ENCODE results near the gene ANAPC10.
"Not testable (repeated sequence)": the region's sequence is repeated elsewhere in the genome, so short reads cannot be mapped to it uniquely, and the experiment has no call there.

The ANAPC10 gene

GRCh38 chr4:145010315-145010714 lies 87.7 kb downstream of the ANAPC10 start:
- DNase-seq (ENCODE audit: low read depth in 2 of 2), result not testable (repeated sequence)

GRCh38 chr4:145003675-145004074 lies 94.3 kb downstream of the ANAPC10 start:
- no peak for DNase-seq (ENCODE audit: low read depth in 2 of 2)

- DNase-seq (ENCODE audit: low read depth in 2 of 2), result no peak
These were observed 96.4 kb downstream of the ANAPC10 start for GRCh38 chr4:145001635-145002034.

- not testable (repeated sequence) for DNase-seq (ENCODE audit: low read depth in 2 of 2)
These were observed 97.3 kb downstream of the ANAPC10 start for GRCh38 chr4:145000656-145001055.

GRCh38 chr4:144989306-144989705 lies 108.7 kb downstream of the ANAPC10 start:
- DNase-seq (ENCODE audit: low read depth in 2 of 2), result no peak

GRCh38 chr4:144985531-144985930 lies 112.5 kb downstream of the ANAPC10 start:
- DNase-seq (ENCODE audit: low read depth in 2 of 2), result no peak

GRCh38 chr4:144985014-144985413 lies 113.0 kb downstream of the ANAPC10 start:
- DNase-seq (ENCODE audit: low read depth in 2 of 2), result no peak

- DNase-seq (ENCODE audit: low read depth in 2 of 2), result no peak
These were observed 113.8 kb downstream of the ANAPC10 start for GRCh38 chr4:144984241-144984640.

GRCh38 chr4:144975718-144976117 lies 122.3 kb downstream of the ANAPC10 start:
- no peak for DNase-seq (ENCODE audit: low read depth in 2 of 2)

GRCh38 chr4:144970597-144970996 lies 127.4 kb downstream of the ANAPC10 start:
- no peak for DNase-seq (ENCODE audit: low read depth in 2 of 2)

GRCh38 chr4:144969821-144970220 lies 128.2 kb downstream of the ANAPC10 start:
- DNase-seq (ENCODE audit: low read depth in 2 of 2), result no peak

- DNase-seq (ENCODE audit: low read depth in 2 of 2), result no peak
These were observed 129.4 kb downstream of the ANAPC10 start for GRCh38 chr4:144968606-144969005.

- DNase-seq (ENCODE audit: low read depth in 2 of 2), result no peak
These were observed 130.8 kb downstream of the ANAPC10 start for GRCh38 chr4:144967161-144967560.

GRCh38 chr4:144962300-144962699 lies 135.7 kb downstream of the ANAPC10 start:
- no peak for DNase-seq (ENCODE audit: low read depth in 2 of 2)

- DNase-seq (ENCODE audit: low read depth in 2 of 2), result no peak
These were observed 142.9 kb downstream of the ANAPC10 start for GRCh38 chr4:144955104-144955503.

- no peak for DNase-seq (ENCODE audit: low read depth in 2 of 2)
These were observed 143.8 kb downstream of the ANAPC10 start for GRCh38 chr4:144954230-144954629.

GRCh38 chr4:144948421-144948820 lies 149.6 kb downstream of the ANAPC10 start:
- DNase-seq (ENCODE audit: low read depth in 2 of 2), result no peak

GRCh38 chr4:144948009-144948408 lies 150.0 kb downstream of the ANAPC10 start:
- no peak for DNase-seq (ENCODE audit: low read depth in 2 of 2)
